Neural cell (in vitro differentiated cells): ENCODE data around the gene ASCL4.

Source experiments
- CTCF ChIP-seq: fragments of 450-650 bp; IDR thresholded peaks from 2 replicates; pipeline ENCODE4 v1.5.1; 2014; ENCODE audit warnings: antibody characterized with exemption, mild to moderate bottlenecking, moderate library complexity; ENCODE audit not compliant: poor library complexity, severe bottlenecking
- POLR2AphosphoS5 ChIP-seq: IDR thresholded peaks from 2 replicates; pipeline ENCODE4 v1.6.1; 2012

- no peak for TF ChIP-seq POLR2AphosphoS5
- no peak for TF ChIP-seq CTCF
These were observed 43.1 kb upstream of the ASCL4 start for GRCh38 chr12:107731366-107731765.
